K562 (cell line): ENCODE data around the gene AMZ2. TPM values are rescaled to one million over a fixed set of nuclear protein-coding genes. Genes with fewer than 3 reads are reported as not detected.

Source experiments
- ARHGAP35 ChIP-seq: fragments of 450-650 bp; IDR thresholded peaks from 2 replicates; pipeline ENCODE4 v1.6.1; 2018; ENCODE audit not compliant: partially characterized antibody
- BMI1 ChIP-seq: fragments of 150-350 bp; IDR thresholded peaks from 2 replicates; pipeline ENCODE4 v1.6.1; 2014; ENCODE audit warnings: low read length
- ELF1 ChIP-seq: fragments of 200-800 bp; sonication (Bioruptor generic); IDR thresholded peaks from 2 replicates; pipeline ENCODE4 v1.6.1; 2016; ENCODE audit warnings: missing genetic modification characterization, missing compliant biosample characterization
- FOS ChIP-seq: IDR thresholded peaks from 3 replicates; pipeline ENCODE4 v1.6.1; 2011; ENCODE audit not compliant: insufficient read length; ENCODE audit errors: extremely low read depth
- HDAC1 ChIP-seq, 2 experiments: fragments of 450-650 bp; IDR thresholded peaks; 2 replicates each; pipeline ENCODE4 v1.6.1; 2016 to 2017; ENCODE audit warnings: inconsistent platforms in 1 of 2, mild to moderate bottlenecking in 1 of 2, moderate library complexity in 1 of 2
- HDAC6 ChIP-seq: IDR thresholded peaks from 2 replicates; pipeline ENCODE4 v1.6.1; 2012; ENCODE audit warnings: low read depth, mild to moderate bottlenecking, control low read depth, inconsistent platforms, low read length, moderate library complexity
- HEY1 ChIP-seq: fragments of 250-450 bp; sonication (Bioruptor Pico); IDR thresholded peaks from 2 replicates; pipeline ENCODE4 v1.5.0; 2020; ENCODE audit warnings: mild to moderate bottlenecking, moderate library complexity, borderline replicate concordance
- LEF1 ChIP-seq: fragments of 450-650 bp; IDR thresholded peaks from 2 replicates; pipeline ENCODE4 v1.6.1; 2016; ENCODE audit warnings: mild to moderate bottlenecking
- MAFF ChIP-seq: IDR thresholded peaks from 2 replicates; pipeline ENCODE4 v1.6.1; 2012; ENCODE audit warnings: low read length, improper control_type of control experiment
- MTA1 ChIP-seq: fragments of 450-650 bp; IDR thresholded peaks from 2 replicates; pipeline ENCODE4 v1.6.1; 2017; ENCODE audit warnings: borderline replicate concordance
- NFIC ChIP-seq: fragments of 450-650 bp; IDR thresholded peaks from 2 replicates; pipeline ENCODE4 v1.6.1; 2017; ENCODE audit warnings: mild to moderate bottlenecking, inconsistent platforms
- NFYB ChIP-seq: IDR thresholded peaks from 2 replicates; pipeline ENCODE4 v1.6.1; 2011; ENCODE audit warnings: mild to moderate bottlenecking, moderate library complexity; ENCODE audit not compliant: insufficient read length; ENCODE audit errors: extremely low read depth
- OTX1 ChIP-seq: fragments of 450-650 bp; formaldehyde crosslinking; IDR thresholded peaks from 2 replicates; pipeline ENCODE4 v1.4.0; 2022; ENCODE audit warnings: mild to moderate bottlenecking
- POLR2AphosphoS2 ChIP-seq: IDR thresholded peaks from 2 replicates; pipeline ENCODE4 v1.6.1; 2012; ENCODE audit warnings: low read length, improper control_type of control experiment
- RBM22 ChIP-seq: fragments of 200-400 bp; formaldehyde crosslinking; IDR thresholded peaks from 2 replicates; pipeline ENCODE4 v1.6.1; 2018; ENCODE audit warnings: low read length, low read depth; ENCODE audit not compliant: poor library complexity, severe bottlenecking
- RNF2 ChIP-seq: sonication (generic); IDR thresholded peaks from 2 replicates; pipeline ENCODE4 v1.6.1; 2016
- SMARCA5 ChIP-seq: fragments of 450-650 bp; IDR thresholded peaks from 2 replicates; pipeline ENCODE4 v1.6.1; 2016
- TEAD4 ChIP-seq, 2 experiments: sonication (generic) in 1 of 2; formaldehyde crosslinking in 1 of 2; IDR thresholded peaks; 2 replicates each; pipeline versions ENCODE4 v1.6.1 to v1.8.0; 2012 to 2022; ENCODE audit warnings: borderline replicate concordance in 1 of 2, inconsistent platforms in 1 of 2, low read length in 1 of 2, mild to moderate bottlenecking in 1 of 2, missing genetic modification reagents in 1 of 2
- ZC3H8 ChIP-seq: fragments of 450-650 bp; IDR thresholded peaks from 2 replicates; pipeline ENCODE4 v1.6.1; 2017
- ZNF274 ChIP-seq: IDR thresholded peaks from 2 replicates; pipeline ENCODE4 v1.6.1; 2011; ENCODE audit warnings: low read depth, mild to moderate bottlenecking, low read length, moderate library complexity, borderline replicate concordance
- ZNF551 ChIP-seq: fragments of 250-450 bp; sonication (Bioruptor Pico); IDR thresholded peaks from 2 replicates; pipeline ENCODE4 v1.5.0; 2021; ENCODE audit warnings: mild to moderate bottlenecking, moderate library complexity
- ZNF586 ChIP-seq: fragments of 450-650 bp; formaldehyde crosslinking; conservative IDR thresholded peaks from 2 replicates; pipeline ENCODE4 v1.4.0; 2020; ENCODE audit warnings: mild to moderate bottlenecking, moderate library complexity
- ZNF589 ChIP-seq: fragments of 200-800 bp; sonication (Bioruptor generic); IDR thresholded peaks from 2 replicates; pipeline ENCODE4 v1.6.1; 2016; ENCODE audit warnings: low read depth, missing genetic modification characterization, missing compliant biosample characterization
- polyA plus RNA-seq, 8 experiments: library from polyadenylated mRNA; depleted of rRNA in 4 of 8; stranded (reverse) in 5 of 8; unstranded in 3 of 8; fragments of >200 nt; fragmentation: Nextera tagmentation in 2 of 8; fragmentation: Illumina TruSeq in 1 of 8; extraction: Ambion mirVana in 2 of 8; extraction: Trizol in 1 of 8; gene quantifications; 2 replicates each; pipeline versions ENCODE4 v1.2.1 to v1.2.3, GENCODE V29; 2011 to 2014; ENCODE audit warnings: inconsistent platforms in 1 of 8, missing spikeins in 1 of 8
- total RNA-seq, 7 experiments: library from RNA; depleted of rRNA in 6 of 7; stranded (reverse); fragments of >200 nt in 6 of 7; fragmentation: Illumina TruSeq in 2 of 7; extraction: Trizol in 2 of 7; gene quantifications; 2 replicates each; pipeline versions ENCODE4 v1.2.1 to v1.2.3, GENCODE V29; 2011 to 2021; ENCODE audit warnings: low replicate concordance in 1 of 7
- TF ChIP-seq, protein P1 (sequence below): sonication (generic); formaldehyde crosslinking; IDR thresholded peaks from 2 replicates; pipeline ENCODE4 v1.8.0; 2022; ENCODE audit warnings: missing genetic modification reagents, mild to moderate bottlenecking, moderate library complexity, borderline replicate concordance
- TF ChIP-seq, protein P2 (sequence below): IDR thresholded peaks from 2 replicates; pipeline ENCODE4 v1.6.1; 2014; ENCODE audit warnings: antibody characterized with exemption
- TF ChIP-seq, protein P3 (sequence below): fragments of 450-650 bp; formaldehyde crosslinking; IDR thresholded peaks from 2 replicates; pipeline ENCODE4 v1.4.0; 2022; ENCODE audit warnings: missing genetic modification characterization
- TF ChIP-seq, protein P4 (sequence below), 2 experiments: IDR thresholded peaks; 2 replicates each; pipeline ENCODE4 v1.6.1; 2011; ENCODE audit warnings: borderline replicate concordance in 1 of 2, control low read depth in 1 of 2, low read depth in 1 of 2, low read length in 1 of 2, mild to moderate bottlenecking in 1 of 2, mixed read lengths in 1 of 2, moderate library complexity in 1 of 2; ENCODE audit not compliant: insufficient read depth in 1 of 2, insufficient read length in 1 of 2, poor library complexity in 1 of 2, severe bottlenecking in 1 of 2; ENCODE audit errors: extremely low read depth in 1 of 2

The AMZ2 gene
- total and polyA plus RNA-seq, 9 of the 15 experiments (the other 6 are each of a cell fraction or from before 2014, with no cell fraction given) = 22.6 to 92.2 (median 52.6) TPM

DNA sequence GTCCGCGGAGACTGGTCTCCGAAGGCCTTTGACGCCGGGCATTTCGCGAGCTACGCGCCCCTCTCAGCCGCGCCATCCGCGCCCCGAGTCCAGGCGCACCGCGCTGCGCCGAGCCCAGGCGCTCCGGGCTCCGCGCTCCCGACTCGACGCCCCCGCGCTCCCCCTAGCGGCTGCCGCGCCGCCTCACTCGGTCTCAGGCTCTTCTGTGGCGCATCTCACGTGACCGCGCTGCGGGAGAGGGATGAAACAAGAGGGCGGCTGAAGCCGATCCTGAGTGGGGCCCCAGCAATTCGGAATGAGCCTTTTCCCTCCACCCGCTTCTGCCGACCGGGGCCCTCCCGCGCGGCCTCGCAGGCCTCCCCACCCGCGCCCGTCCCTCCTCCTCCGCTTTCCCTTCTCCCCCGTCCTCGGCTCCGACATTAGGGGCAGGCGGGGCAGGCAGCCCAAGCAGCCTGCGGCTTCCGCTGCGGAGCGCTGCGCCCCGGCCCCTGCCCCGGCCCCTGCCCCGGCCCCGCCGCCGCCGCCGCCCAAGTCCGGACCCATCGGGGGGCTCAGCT, 42.5 kb upstream of the AMZ2 start (continued):
- TF ChIP-seq OTX1 = no peak
- TF ChIP-seq MAFF = no peak
- no peak for TF ChIP-seq ZC3H8
- no peak for TF ChIP-seq RBM22
- TF ChIP-seq MTA1 = no peak
- no peak for TF ChIP-seq ZNF551 (CRISPR knock-in tag)
- no peak for TF ChIP-seq HDAC6
- TF ChIP-seq, protein P1, sequence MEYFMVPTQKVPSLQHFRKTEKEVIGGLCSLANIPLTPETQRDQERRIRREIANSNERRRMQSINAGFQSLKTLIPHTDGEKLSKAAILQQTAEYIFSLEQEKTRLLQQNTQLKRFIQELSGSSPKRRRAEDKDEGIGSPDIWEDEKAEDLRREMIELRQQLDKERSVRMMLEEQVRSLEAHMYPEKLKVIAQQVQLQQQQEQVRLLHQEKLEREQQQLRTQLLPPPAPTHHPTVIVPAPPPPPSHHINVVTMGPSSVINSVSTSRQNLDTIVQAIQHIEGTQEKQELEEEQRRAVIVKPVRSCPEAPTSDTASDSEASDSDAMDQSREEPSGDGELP (CRISPR knock-in tag) = peak; percentile 51; the same call in 1 of the 2 replicates
- peak in 1 of 2 experiments; percentile 70; a peak in 2 of 4 replicates for TF ChIP-seq HDAC1 (IDR thresholded peaks at IDR 0.05)
- TF ChIP-seq HEY1 (CRISPR knock-in tag) = no peak
- TF ChIP-seq ZNF274 = no peak
- TF ChIP-seq POLR2AphosphoS2 = no peak
- no peak for TF ChIP-seq FOS
- no peak for TF ChIP-seq ZNF589 (CRISPR knock-in tag)
- TF ChIP-seq LEF1 = 0 out of 2 replicates have a peak, but pooled peaks have one; percentile 33
- TF ChIP-seq TEAD4 (IDR thresholded peaks at IDR 0.05; ENCODE audit: low read length) = no peak; the same call in 1 of the 2 replicates
- TF ChIP-seq TEAD4 (CRISPR knock-in tag; IDR thresholded peaks at IDR 0.05; ENCODE audit: borderline replicate concordance) = no peak
- 0 out of 2 replicates have a peak, but pooled peaks have one; percentile 13 for TF ChIP-seq RNF2
- TF ChIP-seq, protein P2, sequence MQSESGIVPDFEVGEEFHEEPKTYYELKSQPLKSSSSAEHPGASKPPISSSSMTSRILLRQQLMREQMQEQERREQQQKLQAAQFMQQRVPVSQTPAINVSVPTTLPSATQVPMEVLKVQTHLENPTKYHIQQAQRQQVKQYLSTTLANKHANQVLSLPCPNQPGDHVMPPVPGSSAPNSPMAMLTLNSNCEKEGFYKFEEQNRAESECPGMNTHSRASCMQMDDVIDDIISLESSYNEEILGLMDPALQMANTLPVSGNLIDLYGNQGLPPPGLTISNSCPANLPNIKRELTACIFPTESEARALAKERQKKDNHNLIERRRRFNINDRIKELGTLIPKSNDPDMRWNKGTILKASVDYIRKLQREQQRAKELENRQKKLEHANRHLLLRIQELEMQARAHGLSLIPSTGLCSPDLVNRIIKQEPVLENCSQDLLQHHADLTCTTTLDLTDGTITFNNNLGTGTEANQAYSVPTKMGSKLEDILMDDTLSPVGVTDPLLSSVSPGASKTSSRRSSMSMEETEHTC = peak; percentile 88
- no peak for TF ChIP-seq ARHGAP35
- peak; percentile 54 for TF ChIP-seq NFIC
- TF ChIP-seq, protein P3, sequence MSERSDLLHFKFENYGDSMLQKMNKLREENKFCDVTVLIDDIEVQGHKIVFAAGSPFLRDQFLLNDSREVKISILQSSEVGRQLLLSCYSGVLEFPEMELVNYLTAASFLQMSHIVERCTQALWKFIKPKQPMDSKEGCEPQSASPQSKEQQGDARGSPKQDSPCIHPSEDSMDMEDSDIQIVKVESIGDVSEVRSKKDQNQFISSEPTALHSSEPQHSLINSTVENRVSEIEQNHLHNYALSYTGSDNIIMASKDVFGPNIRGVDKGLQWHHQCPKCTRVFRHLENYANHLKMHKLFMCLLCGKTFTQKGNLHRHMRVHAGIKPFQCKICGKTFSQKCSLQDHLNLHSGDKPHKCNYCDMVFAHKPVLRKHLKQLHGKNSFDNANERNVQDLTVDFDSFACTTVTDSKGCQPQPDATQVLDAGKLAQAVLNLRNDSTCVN (CRISPR knock-in tag) = no peak
- TF ChIP-seq NFYB = no peak
- TF ChIP-seq ZNF586 = no peak
- TF ChIP-seq SMARCA5 = no peak
- TF ChIP-seq BMI1 = no peak
- TF ChIP-seq ELF1 (tag) = no peak
- TF ChIP-seq, protein P4, sequence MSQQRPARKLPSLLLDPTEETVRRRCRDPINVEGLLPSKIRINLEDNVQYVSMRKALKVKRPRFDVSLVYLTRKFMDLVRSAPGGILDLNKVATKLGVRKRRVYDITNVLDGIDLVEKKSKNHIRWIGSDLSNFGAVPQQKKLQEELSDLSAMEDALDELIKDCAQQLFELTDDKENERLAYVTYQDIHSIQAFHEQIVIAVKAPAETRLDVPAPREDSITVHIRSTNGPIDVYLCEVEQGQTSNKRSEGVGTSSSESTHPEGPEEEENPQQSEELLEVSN (IDR thresholded peaks at IDR 0.05; ENCODE audit: borderline replicate concordance in 1 of 2, extremely low read depth in 1 of 2, insufficient read depth in 1 of 2, insufficient read length in 1 of 2, low read depth in 1 of 2, low read length in 1 of 2, poor library complexity in 1 of 2, severe bottlenecking in 1 of 2) = peak; percentile 60 to 87
